GM12864 (cell line): ENCODE data around the gene AP5S1.

Experiments used
- DNase-seq: peaks from one replicate; pipeline ENCODE4 v3.0.0-alpha.2; 2011; ENCODE audit warnings: low read depth
- H3K4me3 ChIP-seq: 2 replicates; pipeline ENCODE4 v1.5.1; 2011; ENCODE audit warnings: mild to moderate bottlenecking, low read depth, low read length, control low read depth
- CTCF ChIP-seq: IDR thresholded peaks from 2 replicates; pipeline ENCODE4 v1.5.1; 2011; ENCODE audit warnings: low read depth, mild to moderate bottlenecking, moderate library complexity, low read length, control low read depth, inconsistent platforms; ENCODE audit errors: missing control alignments

AP5S1 gene

DNA sequence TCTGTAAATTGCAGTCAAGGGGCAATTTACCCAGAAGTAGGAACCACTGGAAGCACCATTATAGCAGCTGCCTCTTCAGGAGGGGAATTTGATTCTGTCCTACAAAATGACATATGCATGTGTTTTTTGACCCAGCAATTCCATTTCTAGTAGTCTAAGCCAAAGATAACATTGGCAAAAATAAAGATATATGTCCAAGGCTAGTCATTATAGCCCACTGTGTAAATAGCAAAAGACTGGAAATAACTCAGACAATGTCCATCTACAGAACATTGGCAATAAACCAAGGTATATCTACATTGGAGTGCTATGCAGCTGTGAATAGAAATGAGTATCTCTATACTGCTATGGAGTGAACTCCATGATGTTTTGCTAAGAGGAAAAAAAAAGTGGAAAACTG is 56.3 kb downstream of the AP5S1 start:
- no peak for DNase-seq
- TF ChIP-seq CTCF, result no peak
- no peak overlapping the region for H3K4me3 ChIP-seq
